Measurements from ENCODE around the gene UNC5B.

Gene UNC5B

GRCh38 chr10:71279590-71280170 is 67.3 kb downstream of the UNC5B start:
- Histone ChIP-seq H3K27ac (ENCODE audit: low read depth, low read length, severe bottlenecking) (peak overlapping the region; percentile 45), H3K4me1 (ENCODE audit: control insufficient read depth, insufficient read depth, low read length, poor library complexity, severe bottlenecking) (peaks cover 9% of the 10 kb centered on the region)
- 90 to 93% methylated on average over 22 of the region's 22 CpGs for WGBS, 2 experiments (ENCODE audit: insufficient coverage in 2 of 2)

DNA sequence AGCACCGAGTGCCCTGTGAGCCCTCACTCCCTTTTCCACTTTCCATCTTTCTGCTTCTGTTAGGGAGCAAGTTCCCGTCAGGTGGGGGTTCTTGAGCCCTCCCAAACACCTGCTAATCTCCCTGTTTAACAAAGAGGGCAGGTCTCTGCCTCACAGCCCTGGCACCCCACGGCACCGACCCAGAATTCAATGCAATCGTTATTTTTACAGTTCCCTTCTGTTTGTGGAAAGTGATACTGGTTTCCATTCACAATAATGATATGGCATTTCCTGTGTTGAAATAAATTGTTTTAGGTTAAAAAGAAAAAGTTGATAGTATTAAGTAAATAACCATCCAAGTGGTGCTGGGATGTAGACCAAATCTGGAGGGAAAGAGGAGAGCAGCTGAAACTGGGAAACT is 67.8 kb downstream of the UNC5B start:
- no peaks in the 10 kb centered on the region for H3K9me3 ChIP-seq (ENCODE audit: control insufficient read depth, low read length)
- 88 to 96% methylated on average over 5 of the region's 5 CpGs for WGBS, 2 experiments (ENCODE audit: insufficient coverage in 2 of 2)
- H3K4me1 ChIP-seq (ENCODE audit: control insufficient read depth, insufficient read depth, low read length, poor library complexity, severe bottlenecking), result peaks cover 9% of the 10 kb centered on the region
- no peak overlapping the region for H3K4me3 ChIP-seq (ENCODE audit: extremely low read depth, insufficient read depth, low read length, poor library complexity, severe bottlenecking)
- peaks cover 44% of the 10 kb centered on the region for H3K36me3 ChIP-seq (ENCODE audit: control insufficient read depth, insufficient read depth, low read length)
- no peak overlapping the region for H3K27ac ChIP-seq (ENCODE audit: low read depth, low read length, severe bottlenecking)

More at GRCh38 chr10:71279590-71280170, 67.3 kb downstream of the UNC5B start:
- Histone ChIP-seq H3K4me3 (ENCODE audit: extremely low read depth, insufficient read depth, low read length, poor library complexity, severe bottlenecking) (no peak overlapping the region), H3K36me3 (ENCODE audit: control insufficient read depth, insufficient read depth, low read length) (peaks cover 44% of the 10 kb centered on the region), H3K9me3 (ENCODE audit: control insufficient read depth, low read length) (no peaks in the 10 kb centered on the region)

DNA sequence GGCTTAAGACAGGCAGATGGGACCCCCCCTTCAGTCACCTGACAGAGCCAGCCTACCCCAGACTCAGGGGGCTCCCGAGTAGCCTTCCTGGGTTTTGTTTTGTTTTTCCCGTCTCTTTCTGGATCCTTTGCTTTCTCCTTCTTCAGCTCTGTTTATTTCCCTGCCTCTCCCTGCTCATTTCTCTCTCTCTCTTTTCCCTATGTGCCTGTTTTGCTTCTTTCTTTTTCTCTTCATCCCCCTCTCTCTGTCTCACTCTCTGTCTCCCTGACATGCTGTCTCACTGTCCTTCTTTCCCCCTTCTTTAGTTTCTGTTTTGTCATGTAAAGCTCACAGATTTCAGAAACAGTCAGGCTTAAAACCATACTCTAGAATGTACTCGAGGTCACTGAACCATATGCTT is 68.5 kb downstream of the UNC5B start:
- 28 to 37% methylated on average over 2 of the region's 3 CpGs for WGBS, 2 experiments (ENCODE audit: insufficient coverage in 2 of 2)

DNA sequence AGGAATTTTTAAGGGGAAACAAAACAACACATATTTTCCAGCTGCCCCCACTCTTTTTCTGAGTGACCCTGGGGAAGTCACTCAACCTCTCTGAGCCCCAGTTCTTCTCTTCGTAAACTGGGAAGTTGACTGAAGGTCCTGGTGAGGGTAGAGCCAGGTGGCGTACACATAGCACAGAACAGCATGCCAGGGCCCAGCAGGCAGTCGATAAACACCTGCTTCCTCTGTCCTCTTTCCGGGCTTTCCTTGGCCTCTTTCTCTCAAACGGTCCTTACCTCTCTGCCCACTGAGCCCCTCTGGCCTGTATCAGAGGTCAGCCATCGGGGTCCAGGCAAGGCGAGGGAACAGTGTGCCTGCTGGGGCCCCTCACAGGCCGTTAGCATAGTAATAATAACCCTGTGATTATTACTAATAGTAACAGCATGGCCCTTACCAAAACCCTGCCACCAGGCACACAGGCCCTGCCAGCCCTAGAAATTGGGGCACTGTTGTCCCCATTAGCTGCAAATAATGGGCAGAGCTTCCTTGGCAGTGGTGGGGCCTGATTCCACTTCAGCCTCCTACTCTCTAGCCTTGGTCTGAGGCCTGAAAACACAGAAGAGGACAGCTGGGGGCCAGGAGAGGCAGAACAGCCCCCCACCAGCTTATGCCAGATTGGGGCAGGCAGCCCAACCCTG is 69.4 kb downstream of the UNC5B start:
- WGBS, 2 experiments (ENCODE audit: insufficient coverage in 2 of 2), result 94 to 98% methylated on average over 5 of the region's 8 CpGs
- Histone ChIP-seq H3K4me1 (ENCODE audit: control insufficient read depth, insufficient read depth, low read length, poor library complexity, severe bottlenecking) (peaks cover 9% of the 10 kb centered on the region), H3K9me3 (ENCODE audit: control insufficient read depth, low read length) (no peaks in the 10 kb centered on the region), H3K36me3 (ENCODE audit: control insufficient read depth, insufficient read depth, low read length) (peaks cover 60% of the 10 kb centered on the region), H3K4me3 (ENCODE audit: extremely low read depth, insufficient read depth, low read length, poor library complexity, severe bottlenecking) (no peak overlapping the region), H3K27ac (ENCODE audit: low read depth, low read length, severe bottlenecking) (no peak overlapping the region)

More for the DNA sequence above, 68.5 kb downstream of the UNC5B start:
- no peak overlapping the region for H3K4me3 ChIP-seq (ENCODE audit: extremely low read depth, insufficient read depth, low read length, poor library complexity, severe bottlenecking)
- no peaks in the 10 kb centered on the region for H3K9me3 ChIP-seq (ENCODE audit: control insufficient read depth, low read length)
- H3K36me3 ChIP-seq (ENCODE audit: control insufficient read depth, insufficient read depth, low read length), result peaks cover 50% of the 10 kb centered on the region
- H3K27ac ChIP-seq (ENCODE audit: low read depth, low read length, severe bottlenecking), result no peak overlapping the region
- H3K4me1 ChIP-seq (ENCODE audit: control insufficient read depth, insufficient read depth, low read length, poor library complexity, severe bottlenecking), result peaks cover 9% of the 10 kb centered on the region

GRCh38 chr10:71282323-71282680 is 69.9 kb downstream of the UNC5B start:
- H3K9me3 ChIP-seq (ENCODE audit: control insufficient read depth, low read length), result no peaks in the 10 kb centered on the region
- H3K4me3 ChIP-seq (ENCODE audit: extremely low read depth, insufficient read depth, low read length, poor library complexity, severe bottlenecking), result no peak overlapping the region
- H3K36me3 ChIP-seq (ENCODE audit: control insufficient read depth, insufficient read depth, low read length), result peaks cover 65% of the 10 kb centered on the region
- peaks cover 9% of the 10 kb centered on the region for H3K4me1 ChIP-seq (ENCODE audit: control insufficient read depth, insufficient read depth, low read length, poor library complexity, severe bottlenecking)
- 95 to 100% methylated on average over 1 to 2 of the region's 2 CpGs for WGBS, 2 experiments (ENCODE audit: insufficient coverage in 2 of 2)
- H3K27ac ChIP-seq (ENCODE audit: low read depth, low read length, severe bottlenecking), result no peak overlapping the region

DNA sequence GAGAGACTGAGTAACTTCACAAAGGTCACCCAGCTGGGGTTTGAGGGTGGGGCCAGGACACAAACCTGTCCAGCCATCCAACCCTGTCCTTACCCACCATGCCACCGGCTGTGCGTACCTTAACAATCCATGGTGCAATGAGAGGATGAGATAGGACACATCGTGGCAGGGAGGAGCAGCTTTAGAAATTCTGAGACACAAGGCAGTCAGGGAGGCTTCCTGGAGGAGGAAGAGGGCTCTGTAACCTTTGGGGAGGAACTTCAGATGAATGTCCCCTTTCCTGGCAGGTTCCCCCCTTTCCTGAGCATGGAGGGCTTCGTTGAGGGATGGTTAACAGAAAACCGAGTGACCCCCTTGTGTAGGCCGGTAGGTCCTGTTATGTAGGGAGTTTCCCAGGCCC is 71.0 kb downstream of the UNC5B start:
- Histone ChIP-seq H3K4me1 (ENCODE audit: control insufficient read depth, insufficient read depth, low read length, poor library complexity, severe bottlenecking) (peaks cover 8% of the 10 kb centered on the region), H3K9me3 (ENCODE audit: control insufficient read depth, low read length) (no peaks in the 10 kb centered on the region), H3K36me3 (ENCODE audit: control insufficient read depth, insufficient read depth, low read length) (peaks cover 74% of the 10 kb centered on the region), H3K27ac (ENCODE audit: low read depth, low read length, severe bottlenecking) (no peak overlapping the region), H3K4me3 (ENCODE audit: extremely low read depth, insufficient read depth, low read length, poor library complexity, severe bottlenecking) (no peak overlapping the region)
- WGBS, 2 experiments (ENCODE audit: insufficient coverage in 2 of 2), result 85 to 92% methylated on average over 2 to 4 of the region's 6 CpGs

DNA sequence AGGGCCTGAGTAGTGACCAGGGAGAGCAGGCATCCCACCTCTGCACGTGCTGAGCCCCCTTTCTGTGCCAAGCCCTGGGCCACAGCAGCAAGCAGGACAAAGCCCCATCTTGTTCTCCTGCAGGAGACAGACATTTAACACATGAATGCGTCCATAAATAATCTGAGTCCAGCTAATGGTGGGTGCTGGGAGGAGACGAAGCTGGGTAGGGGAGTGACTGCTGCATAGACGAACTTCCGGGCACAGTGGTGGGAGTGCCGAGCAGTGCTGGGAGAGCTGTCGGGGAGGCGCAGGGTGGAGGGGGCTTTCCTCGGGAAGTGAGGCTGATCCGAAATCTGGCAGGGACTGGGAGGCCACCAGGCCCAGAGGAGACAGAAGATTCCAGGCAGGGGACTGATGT is 71.5 kb downstream of the UNC5B start:
- 93 to 96% methylated on average over 10 of the region's 10 CpGs for WGBS, 2 experiments (ENCODE audit: insufficient coverage in 2 of 2)
- H3K27ac ChIP-seq (ENCODE audit: low read depth, low read length, severe bottlenecking), result no peak overlapping the region

GRCh38 chr10:71284544-71285179 is 72.3 kb downstream of the UNC5B start:
- 86 to 90% methylated on average over 16 to 18 of the region's 19 CpGs for WGBS, 2 experiments (ENCODE audit: insufficient coverage in 2 of 2)
- H3K4me1 ChIP-seq (ENCODE audit: control insufficient read depth, insufficient read depth, low read length, poor library complexity, severe bottlenecking), result no peaks in the 10 kb centered on the region

More for the DNA sequence above, 71.5 kb downstream of the UNC5B start:
- Histone ChIP-seq H3K36me3 (ENCODE audit: control insufficient read depth, insufficient read depth, low read length) (peaks cover 79% of the 10 kb centered on the region), H3K4me3 (ENCODE audit: extremely low read depth, insufficient read depth, low read length, poor library complexity, severe bottlenecking) (no peak overlapping the region), H3K4me1 (ENCODE audit: control insufficient read depth, insufficient read depth, low read length, poor library complexity, severe bottlenecking) (peaks cover 4% of the 10 kb centered on the region), H3K9me3 (ENCODE audit: control insufficient read depth, low read length) (no peaks in the 10 kb centered on the region)

GRCh38 chr10:71285180-71285545 is 72.8 kb downstream of the UNC5B start:
- Histone ChIP-seq H3K4me3 (ENCODE audit: extremely low read depth, insufficient read depth, low read length, poor library complexity, severe bottlenecking) (no peak overlapping the region), H3K27ac (ENCODE audit: low read depth, low read length, severe bottlenecking) (no peak overlapping the region), H3K9me3 (ENCODE audit: control insufficient read depth, low read length) (no peaks in the 10 kb centered on the region), H3K36me3 (ENCODE audit: control insufficient read depth, insufficient read depth, low read length) (peaks cover 81% of the 10 kb centered on the region), H3K4me1 (ENCODE audit: control insufficient read depth, insufficient read depth, low read length, poor library complexity, severe bottlenecking) (no peaks in the 10 kb centered on the region)
- WGBS, 2 experiments (ENCODE audit: insufficient coverage in 2 of 2), result 73% methylated on average over 11 of the region's 11 CpGs

More at GRCh38 chr10:71284544-71285179, 72.3 kb downstream of the UNC5B start:
- Histone ChIP-seq H3K9me3 (ENCODE audit: control insufficient read depth, low read length) (no peaks in the 10 kb centered on the region), H3K36me3 (ENCODE audit: control insufficient read depth, insufficient read depth, low read length) (peaks cover 81% of the 10 kb centered on the region), H3K4me3 (ENCODE audit: extremely low read depth, insufficient read depth, low read length, poor library complexity, severe bottlenecking) (no peak overlapping the region), H3K27ac (ENCODE audit: low read depth, low read length, severe bottlenecking) (no peak overlapping the region)

DNA sequence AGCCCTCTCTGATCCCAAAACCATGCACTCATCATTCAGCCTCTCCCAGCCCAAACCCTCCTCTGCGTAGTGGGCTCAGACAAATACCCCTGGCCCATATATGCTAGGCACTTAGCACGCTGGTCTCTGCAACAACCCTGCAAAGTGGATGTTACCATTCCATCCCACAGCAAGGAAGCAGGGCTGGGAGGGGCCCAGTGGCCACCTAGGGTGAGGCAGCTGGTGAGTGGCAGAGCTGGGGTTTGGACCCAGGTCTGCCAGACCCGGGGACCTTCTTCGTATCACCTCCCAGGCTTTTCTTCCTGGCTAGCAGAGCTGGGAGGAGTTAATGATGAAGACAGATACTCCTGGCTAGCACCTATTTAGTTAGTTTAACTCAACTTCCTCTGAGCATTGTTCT is 73.6 kb downstream of the UNC5B start:
- no peak overlapping the region for H3K27ac ChIP-seq (ENCODE audit: low read depth, low read length, severe bottlenecking)
- WGBS, 2 experiments (ENCODE audit: insufficient coverage in 2 of 2), result 80 to 91% methylated on average over 1 to 4 of the region's 4 CpGs
- no peaks in the 10 kb centered on the region for H3K4me1 ChIP-seq (ENCODE audit: control insufficient read depth, insufficient read depth, low read length, poor library complexity, severe bottlenecking)
- no peaks in the 10 kb centered on the region for H3K9me3 ChIP-seq (ENCODE audit: control insufficient read depth, low read length)
- peaks cover 80% of the 10 kb centered on the region for H3K36me3 ChIP-seq (ENCODE audit: control insufficient read depth, insufficient read depth, low read length)
- no peak overlapping the region for H3K4me3 ChIP-seq (ENCODE audit: extremely low read depth, insufficient read depth, low read length, poor library complexity, severe bottlenecking)
